SHP77 (cell line): Measurements from ENCODE around the gene STX10.

Source experiments
- DNase-seq, 2 experiments: peaks; one replicate each; lab custom pipeline; 2025; lab: John Stamatoyannopoulos, UW

The STX10 gene

DNA sequence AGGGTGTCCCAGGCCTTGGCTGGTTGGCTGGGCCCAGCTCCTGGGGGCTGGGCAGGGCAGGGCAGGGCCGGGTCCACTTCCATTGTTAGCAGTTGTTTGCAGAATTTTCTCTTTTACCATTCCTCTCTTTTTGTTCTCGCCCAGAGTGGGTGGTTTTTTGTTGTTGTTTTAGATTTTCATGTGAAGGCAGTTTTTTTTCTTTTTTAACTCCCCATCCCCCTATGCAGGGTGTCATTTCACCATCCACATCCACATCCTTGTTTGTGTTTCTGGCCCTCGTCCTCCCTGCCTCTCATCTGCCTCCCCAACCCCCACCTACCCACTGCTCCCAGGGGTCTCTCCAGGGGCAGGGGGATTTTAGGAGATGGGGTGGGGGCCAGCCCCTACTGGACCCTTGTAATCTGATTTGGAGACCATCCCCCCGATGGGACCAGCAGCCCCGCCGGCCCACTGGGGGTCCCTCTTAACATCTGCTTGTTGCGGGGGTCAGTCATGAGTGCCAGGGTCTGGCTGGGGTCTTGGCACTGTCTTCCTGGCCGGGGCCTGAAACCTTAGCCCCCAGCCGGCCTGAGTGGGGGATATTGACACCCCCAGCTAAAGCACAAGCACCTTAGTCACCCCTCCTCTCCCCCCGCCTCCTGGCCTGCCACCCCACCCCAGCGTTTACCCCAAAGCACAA, 10.4 kb downstream of the STX10 start:
- DNase-seq = no peak

- DNase-seq = no peak
Observed at GRCh38 chr19:13138916-13139198, 11.3 kb downstream of the STX10 start.

- DNase-seq = no peak
Observed at GRCh38 chr19:13138171-13138915, 11.8 kb downstream of the STX10 start.

GRCh38 chr19:13137290-13137794, 12.8 kb downstream of the STX10 start:
- no peak for DNase-seq

DNA sequence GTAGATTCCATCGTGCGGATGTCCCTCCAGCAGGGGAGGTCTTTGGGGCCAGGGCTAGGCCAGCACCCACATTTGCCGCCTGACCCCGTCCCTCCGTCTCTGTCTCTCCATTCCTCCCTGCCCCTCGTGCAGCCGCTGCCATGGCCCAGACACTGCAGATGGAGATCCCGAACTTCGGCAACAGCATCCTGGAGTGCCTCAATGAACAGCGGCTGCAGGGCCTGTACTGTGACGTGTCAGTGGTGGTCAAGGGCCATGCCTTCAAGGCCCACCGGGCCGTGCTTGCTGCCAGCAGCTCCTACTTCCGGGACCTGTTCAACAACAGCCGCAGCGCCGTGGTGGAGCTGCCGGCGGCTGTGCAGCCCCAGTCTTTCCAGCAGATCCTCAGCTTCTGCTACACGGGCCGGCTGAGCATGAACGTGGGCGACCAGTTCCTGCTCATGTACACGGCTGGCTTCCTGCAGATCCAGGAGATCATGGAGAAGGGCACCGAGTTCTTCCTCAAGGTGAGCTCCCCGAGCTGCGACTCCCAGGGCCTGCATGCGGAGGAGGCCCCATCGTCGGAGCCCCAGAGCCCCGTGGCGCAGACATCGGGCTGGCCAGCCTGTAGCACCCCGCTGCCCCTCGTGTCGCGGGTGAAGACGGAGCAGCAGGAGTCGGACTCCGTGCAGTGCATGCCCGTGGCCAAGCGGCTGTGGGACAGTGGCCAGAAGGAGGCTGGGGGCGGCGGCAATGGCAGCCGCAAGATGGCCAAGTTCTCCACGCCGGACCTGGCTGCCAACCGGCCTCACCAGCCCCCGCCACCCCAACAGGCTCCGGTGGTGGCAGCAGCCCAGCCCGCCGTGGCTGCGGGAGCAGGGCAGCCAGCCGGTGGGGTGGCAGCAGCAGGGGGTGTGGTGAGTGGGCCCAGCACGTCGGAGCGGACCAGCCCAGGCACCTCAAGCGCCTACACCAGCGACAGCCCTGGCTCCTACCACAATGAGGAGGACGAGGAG, 14.8 kb downstream of the STX10 start:
- no peak for DNase-seq

DNA sequence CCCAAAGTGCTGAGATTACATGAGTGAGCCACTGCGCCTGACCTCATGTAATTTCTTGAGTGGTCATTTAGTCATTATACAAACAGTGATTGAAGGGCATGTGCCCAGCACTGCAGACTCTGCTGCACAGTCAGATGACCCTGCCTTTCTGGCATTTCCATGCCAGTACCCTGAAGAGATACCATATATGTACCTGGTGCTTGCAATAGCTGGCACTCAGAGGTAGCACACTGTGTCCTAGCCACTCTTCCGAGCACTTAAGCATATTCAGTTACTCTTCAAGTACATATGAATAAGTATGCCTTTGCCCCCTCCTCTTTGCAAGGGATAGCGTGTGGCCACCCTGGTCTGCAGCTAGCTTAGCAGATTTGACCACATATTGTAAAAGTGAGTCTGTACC, 15.5 kb downstream of the STX10 start:
- no peak for DNase-seq

DNA sequence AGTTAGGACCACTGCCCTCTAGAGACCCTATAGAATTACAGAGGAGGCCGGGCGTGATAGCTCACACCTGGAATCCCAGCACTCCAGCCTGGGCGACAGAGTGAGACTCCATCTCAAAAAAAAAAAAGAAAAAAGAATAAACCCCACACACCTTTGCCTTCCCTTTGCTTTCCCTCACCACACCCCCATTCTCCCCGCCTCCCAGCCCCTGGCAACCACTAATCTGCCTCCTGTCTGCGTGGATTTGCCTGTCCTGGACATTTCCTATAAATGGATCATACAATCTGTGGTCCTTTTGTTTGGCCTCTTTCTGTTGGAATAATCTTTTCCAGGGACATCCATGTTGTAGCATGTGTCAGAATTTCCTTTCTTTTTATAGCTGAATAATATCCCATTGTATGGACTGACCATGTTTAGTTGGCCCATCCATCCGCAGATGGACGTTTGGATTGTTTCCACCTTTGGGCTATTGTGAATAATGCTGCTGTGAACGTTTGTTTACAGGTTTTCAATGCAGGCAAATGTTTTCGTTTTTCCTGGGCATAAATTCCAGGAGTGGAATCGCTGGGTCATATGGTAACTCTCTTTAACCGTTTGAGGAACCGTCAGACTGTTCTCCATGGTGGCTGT, 16.8 kb downstream of the STX10 start:
- DNase-seq = no peak

DNA sequence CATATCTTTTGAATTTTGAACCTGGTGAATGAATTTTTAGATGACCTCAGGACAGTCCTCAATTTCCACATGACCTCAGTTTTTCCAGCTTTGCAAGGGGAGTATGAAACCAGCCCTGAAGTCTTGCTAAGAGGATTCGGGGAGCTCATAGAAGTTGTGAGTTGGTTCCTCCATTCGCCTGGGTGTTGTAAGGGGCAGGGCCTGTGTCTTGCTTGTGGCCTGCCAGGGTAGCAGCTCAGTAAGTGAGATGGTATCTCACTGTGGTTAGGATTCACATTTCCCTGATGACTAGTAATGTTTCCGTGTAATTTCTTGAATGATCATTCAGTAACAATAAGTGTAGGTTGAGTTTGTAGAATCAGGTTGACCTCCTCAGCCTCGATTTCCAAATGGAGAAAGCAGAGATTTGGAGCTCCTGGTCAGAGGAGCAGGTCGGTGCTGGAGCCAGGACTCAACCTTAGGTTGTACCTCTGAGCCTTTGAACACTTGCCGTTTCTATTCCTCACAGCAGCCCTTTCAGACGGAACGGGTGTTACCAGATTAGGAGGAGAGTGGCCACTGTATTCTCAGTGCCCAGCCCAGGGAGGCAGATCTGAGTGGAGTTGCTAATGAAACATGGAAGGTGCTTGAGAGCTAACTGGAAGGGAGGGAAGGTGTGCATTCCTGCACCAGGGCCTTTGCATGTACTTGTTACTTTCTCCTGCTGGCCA, 17.5 kb downstream of the STX10 start:
- DNase-seq = no peak

DNA sequence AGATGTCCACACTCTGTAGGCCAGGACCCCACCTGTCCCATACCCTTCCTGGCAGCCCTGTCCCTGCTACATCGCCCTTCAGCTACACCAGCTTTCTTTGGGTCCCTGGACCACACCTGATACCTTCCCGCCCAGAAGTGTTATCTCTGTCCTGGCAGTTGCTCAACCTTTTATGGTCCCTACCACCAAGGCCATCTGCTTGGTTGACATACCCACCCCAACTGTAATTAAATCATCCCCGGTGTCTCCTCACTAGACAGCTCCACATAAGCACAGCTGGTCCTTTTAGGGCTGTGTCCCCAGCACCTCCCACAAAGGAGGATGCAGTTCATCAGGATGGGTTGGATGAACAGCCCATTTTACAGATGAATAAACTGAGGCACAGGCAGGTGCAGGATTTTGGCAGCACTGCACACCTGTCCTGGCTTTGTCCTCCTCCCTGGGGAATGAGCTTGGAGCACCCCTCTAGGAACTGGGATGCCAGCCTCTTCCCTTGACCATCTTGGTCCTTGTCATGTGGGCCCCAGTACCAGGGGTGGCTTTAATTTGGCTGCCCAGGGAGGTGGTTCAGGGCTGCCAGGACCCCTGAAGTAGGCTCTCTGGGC, 19.2 kb downstream of the STX10 start:
- no peak for DNase-seq

DNA sequence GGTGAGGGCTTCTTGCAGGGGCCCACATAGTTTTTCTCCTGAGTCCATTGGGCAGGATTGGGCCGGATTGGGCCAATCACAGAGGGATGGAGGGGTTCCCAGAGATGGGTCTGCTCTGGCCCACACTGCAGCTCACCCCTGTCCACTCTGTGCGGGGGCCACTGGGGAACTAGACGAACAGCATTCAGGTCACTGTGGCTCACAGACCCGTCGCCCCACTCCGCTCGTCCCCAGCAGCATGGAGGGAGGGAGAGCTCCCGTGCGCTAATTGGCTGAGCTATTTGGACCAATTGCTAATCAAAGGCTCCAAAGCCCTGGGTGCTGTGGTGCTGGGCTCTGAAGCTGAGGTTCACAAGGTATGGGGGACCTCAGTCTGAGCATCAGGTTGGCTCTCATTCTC, 20.8 kb downstream of the STX10 start:
- no peak for DNase-seq

DNA sequence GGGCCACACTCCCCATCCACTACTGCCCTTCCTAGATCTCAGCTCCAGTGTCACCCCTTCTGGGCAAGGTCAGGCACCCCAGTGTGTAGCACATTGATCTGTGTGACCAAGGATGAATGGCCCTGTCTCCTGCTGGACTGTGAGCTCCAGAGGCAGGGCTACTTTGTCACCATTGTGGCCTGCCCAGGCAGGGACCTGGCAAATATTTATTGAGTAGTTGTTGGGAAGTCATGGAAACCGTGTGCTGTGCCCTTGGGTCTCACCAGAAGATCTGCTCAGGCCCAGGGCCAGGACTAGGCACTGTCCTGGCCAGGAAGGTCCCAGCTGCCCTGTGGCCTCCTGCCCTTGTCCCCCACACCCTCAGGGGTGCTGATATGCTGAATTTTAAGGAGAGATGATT, 21.6 kb downstream of the STX10 start:
- DNase-seq = no peak

- DNase-seq = no peak
Observed at GRCh38 chr19:13127811-13128575, 22.2 kb downstream of the STX10 start.

GRCh38 chr19:13127051-13127450, 23.1 kb downstream of the STX10 start:
- DNase-seq = no peak

GRCh38 chr19:13122980-13123957, 26.9 kb downstream of the STX10 start:
- DNase-seq = no peak

- no peak for DNase-seq
Observed at GRCh38 chr19:13122275-13122878, 27.8 kb downstream of the STX10 start.

- DNase-seq = no peak
Observed at GRCh38 chr19:13121551-13122274, 28.5 kb downstream of the STX10 start.

GRCh38 chr19:13120817-13121216, 29.4 kb downstream of the STX10 start:
- DNase-seq = no peak

DNA sequence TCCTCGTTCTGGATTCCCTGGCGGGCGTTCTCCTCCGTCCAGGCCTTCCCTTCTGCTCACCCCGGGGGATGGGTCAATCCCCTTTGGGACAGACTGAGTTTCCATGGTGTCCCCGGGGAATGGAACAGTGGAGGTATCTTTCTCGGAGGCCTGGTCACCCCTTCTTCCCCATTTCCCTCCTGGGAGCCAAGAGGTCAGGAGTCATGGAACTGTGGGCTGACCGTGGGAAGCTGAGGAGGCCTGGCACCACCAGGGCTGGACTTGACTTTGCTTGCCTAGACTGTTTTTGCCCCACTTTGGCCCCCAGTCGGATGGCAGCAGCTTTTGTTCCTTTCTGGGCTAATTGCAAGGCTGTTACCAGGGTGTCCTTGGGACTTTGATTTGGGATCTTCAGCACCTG, 30.1 kb downstream of the STX10 start:
- no peak for DNase-seq
